K562 treated with DMSO at 1 percent for 12 hours (cell line): Measurements from ENCODE around the gene PRKCB. TPM values are rescaled to one million over a fixed set of nuclear protein-coding genes. Genes with fewer than 3 reads are reported as not detected.

Source experiments
- total RNA-seq: library from RNA; unstranded; fragments of 300-600 nt; gene quantifications from 2 replicates; pipeline ENCODE4 v1.2.3, GENCODE V29; 2022; ENCODE audit not compliant: insufficient read depth

PRKCB gene
- 44.8 and 114 TPM in 2 replicates for total RNA-seq

GRCh38 chr16:23835390-23836077, at the start of gene PRKCB:
PRKCB (plus strand) TSS chr16:23835983.

DNA sequence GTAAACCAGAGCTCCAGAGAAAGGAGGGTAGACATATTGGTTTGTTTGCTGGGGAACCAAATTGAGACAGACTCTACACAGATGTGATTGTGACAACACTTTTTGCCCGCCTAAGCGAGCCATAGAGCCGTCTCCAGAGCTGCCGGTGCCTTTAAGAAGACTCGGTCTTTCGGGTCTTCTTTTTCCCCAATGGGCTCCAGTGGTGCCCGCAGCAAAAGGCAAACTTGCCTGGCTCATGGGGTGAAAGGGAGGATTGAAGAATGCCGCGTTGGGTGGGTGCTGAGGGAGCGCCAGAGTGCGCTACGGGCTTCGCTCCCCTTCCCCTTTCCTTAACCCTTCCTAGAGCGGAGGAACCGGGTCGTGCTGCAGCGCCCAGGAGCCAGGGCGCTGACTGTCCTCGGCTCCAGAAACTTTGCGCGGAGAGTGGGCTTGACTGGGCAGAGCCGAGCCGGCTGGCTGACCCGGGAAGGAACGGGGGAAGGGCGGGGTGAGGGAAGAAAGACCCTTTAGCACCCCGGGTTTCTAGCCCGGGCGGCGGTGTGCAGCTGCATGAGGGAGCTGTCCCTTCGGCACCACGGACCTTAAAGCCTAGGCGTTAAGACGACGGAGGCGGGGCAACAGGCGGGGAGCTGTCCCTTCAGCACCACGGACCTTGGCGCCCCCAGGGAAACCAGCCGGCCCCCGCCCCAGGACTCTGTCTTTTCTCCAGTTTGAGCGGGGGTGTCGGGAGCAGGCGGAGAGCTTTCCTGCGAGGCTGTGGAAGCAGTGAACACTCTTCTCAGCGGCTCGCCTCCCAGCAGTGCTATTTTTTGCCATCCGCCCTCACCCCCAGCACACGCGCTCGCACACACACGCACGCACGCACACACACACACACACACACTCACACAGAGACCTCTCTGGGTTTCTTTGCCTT, 419.9 kb downstream of the PRKCB start, which contains the start of gene CACNG3:
Gene CACNG3, plus strand, starts transcription at position 880 of the 916 bp plus-strand sequence. CDS start 420 bp downstream, outside the sequence.

Other genes starting within 250 kb of the PRKCB start
- 172 and 201 TPM in 2 replicates for gene NDUFAB1, start 239.7 kb upstream of the PRKCB start, total RNA-seq
- gene PALB2, start 194.7 kb upstream of the PRKCB start, total RNA-seq, result 6.2 and 12.0 TPM in 2 replicates
- gene DCTN5, start 194.5 kb upstream of the PRKCB start, total RNA-seq, result 20.5 and 67.6 TPM in 2 replicates
- 93.5 and 140 TPM in 2 replicates for gene PLK1, start 157.1 kb upstream of the PRKCB start, total RNA-seq
- gene ERN2, start 122.8 kb upstream of the PRKCB start, total RNA-seq, result 0.28 TPM in 1 of 2 replicates, not detected in the other
- gene CHP2, start 81.0 kb upstream of the PRKCB start, total RNA-seq, result 0.80 and 1.6 TPM in 2 replicates